Breast epithelium (tissue), 3 donors: ENCODE data around the gene RAB20.

Experiments
- POLR2A ChIP-seq: fragments of 450-650 bp; IDR thresholded peaks from one replicate; pipeline ENCODE4 v1.6.1; 2016; ENCODE audit warnings: antibody characterized with exemption, mild to moderate bottlenecking, moderate library complexity
- POLR2AphosphoS5 ChIP-seq, 3 donors: sonication (generic); formaldehyde crosslinking; IDR thresholded peaks; one replicate each; pipeline ENCODE4 v1.6.1; 2017; ENCODE audit warnings: antibody characterized with exemption in 3 of 3
- TF ChIP-seq, protein P1 (sequence below), 3 donors: fragments of 450-650 bp; IDR thresholded peaks; one replicate each; pipeline ENCODE4 v1.5.1; 2016 to 2017; ENCODE audit warnings: antibody characterized with exemption in 3 of 3, mild to moderate bottlenecking in 3 of 3, moderate library complexity in 3 of 3

DNA sequence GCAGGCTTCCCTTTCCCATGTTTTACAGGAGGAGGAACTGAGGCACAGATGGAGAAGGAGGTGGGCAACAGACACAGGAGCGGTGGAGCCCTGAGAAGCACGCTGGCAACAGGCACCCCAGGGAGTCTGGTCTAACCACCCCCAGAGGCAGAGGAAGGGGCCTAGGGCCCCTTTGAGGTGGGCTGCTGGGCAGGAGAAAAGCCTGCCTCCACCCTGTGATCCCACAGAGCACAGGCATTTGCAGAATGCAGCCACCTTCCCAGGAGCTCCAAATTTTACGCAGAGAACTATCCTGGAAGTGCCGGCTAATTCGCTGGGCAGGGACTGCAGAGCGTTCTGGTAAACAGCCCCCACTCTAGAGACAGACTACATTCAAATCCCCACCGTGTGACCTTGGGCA lies 30.4 kb downstream of the RAB20 start:
- TF ChIP-seq POLR2A (no peak), POLR2AphosphoS5 (IDR thresholded peaks at IDR 0.05) (no peak)
- TF ChIP-seq, protein P1, sequence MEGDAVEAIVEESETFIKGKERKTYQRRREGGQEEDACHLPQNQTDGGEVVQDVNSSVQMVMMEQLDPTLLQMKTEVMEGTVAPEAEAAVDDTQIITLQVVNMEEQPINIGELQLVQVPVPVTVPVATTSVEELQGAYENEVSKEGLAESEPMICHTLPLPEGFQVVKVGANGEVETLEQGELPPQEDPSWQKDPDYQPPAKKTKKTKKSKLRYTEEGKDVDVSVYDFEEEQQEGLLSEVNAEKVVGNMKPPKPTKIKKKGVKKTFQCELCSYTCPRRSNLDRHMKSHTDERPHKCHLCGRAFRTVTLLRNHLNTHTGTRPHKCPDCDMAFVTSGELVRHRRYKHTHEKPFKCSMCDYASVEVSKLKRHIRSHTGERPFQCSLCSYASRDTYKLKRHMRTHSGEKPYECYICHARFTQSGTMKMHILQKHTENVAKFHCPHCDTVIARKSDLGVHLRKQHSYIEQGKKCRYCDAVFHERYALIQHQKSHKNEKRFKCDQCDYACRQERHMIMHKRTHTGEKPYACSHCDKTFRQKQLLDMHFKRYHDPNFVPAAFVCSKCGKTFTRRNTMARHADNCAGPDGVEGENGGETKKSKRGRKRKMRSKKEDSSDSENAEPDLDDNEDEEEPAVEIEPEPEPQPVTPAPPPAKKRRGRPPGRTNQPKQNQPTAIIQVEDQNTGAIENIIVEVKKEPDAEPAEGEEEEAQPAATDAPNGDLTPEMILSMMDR (IDR thresholded peaks at IDR 0.05) = no peak
